AML-193 (cell line): ENCODE data around the gene TTC23.
A peak's percentile ranks its signal among the peaks of the same experiment; 100 is the strongest.

ENCODE experiments used
- DNase-seq, 2 experiments: peaks; one replicate each; lab custom pipeline; 2025; lab: John Stamatoyannopoulos, UW

Gene TTC23

DNA sequence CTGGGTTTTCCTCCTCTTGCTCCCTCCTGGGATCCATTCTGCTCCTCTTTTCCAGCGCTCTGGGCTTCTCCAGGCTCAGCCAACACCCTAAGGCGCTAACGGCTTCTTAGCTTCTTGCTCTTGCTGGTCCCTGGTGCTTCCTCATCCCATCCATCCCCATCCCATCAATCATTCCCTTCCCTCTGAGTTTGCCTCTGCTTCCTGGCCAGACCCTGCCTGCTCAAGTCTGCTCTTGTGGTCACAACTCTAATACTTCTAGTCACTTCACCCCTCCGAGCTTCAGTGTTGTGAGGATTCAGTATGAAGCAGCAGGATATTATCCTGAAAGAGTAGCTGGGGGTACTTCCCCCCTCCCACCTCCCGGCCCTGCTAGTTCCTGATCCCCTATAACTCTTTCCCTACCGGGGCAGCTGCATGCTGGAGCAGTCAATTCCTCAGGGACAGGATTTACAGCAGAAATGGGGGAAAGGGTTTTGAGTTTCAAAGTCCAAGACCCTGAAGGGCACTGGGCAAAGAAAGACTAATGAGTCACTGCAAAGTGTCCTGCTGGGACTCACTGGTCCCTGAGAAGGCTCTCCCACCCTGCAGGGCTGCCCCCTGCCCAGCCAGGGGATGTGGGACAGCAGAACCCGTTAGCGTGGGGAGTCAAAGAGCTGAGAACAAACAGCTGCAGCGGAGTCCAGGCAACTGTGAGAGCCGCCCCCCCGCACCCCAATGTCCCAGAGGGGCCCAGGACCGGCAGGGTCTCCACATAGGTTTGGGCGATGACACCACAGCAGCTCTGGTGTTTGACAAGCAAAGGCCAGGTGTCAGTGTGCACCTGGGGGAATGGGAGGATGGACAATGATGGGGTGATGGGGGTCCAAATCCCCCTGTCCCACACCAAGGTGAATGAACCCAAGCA is 146.8 kb downstream of the TTC23 start:
- DNase-seq = no peak

DNA sequence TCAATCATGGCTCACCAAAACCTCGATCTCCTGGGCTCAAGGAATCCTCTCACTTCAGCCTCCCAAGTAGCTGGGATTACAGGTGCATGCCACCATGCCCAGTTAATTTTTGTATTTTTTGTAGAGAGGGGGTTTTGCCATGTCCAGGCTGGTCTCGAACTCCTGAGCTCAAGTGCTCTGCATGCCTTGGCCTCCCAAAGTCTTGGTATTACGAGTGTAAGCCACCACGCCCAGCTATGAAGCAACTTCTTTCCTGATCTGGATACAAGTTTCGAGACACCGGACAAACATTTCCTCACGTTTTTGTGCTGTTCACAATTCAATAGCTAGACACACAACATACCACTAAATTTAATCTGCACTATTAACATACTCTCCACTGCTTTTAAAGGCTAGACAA is 147.9 kb downstream of the TTC23 start:
- DNase-seq = no peak

DNA sequence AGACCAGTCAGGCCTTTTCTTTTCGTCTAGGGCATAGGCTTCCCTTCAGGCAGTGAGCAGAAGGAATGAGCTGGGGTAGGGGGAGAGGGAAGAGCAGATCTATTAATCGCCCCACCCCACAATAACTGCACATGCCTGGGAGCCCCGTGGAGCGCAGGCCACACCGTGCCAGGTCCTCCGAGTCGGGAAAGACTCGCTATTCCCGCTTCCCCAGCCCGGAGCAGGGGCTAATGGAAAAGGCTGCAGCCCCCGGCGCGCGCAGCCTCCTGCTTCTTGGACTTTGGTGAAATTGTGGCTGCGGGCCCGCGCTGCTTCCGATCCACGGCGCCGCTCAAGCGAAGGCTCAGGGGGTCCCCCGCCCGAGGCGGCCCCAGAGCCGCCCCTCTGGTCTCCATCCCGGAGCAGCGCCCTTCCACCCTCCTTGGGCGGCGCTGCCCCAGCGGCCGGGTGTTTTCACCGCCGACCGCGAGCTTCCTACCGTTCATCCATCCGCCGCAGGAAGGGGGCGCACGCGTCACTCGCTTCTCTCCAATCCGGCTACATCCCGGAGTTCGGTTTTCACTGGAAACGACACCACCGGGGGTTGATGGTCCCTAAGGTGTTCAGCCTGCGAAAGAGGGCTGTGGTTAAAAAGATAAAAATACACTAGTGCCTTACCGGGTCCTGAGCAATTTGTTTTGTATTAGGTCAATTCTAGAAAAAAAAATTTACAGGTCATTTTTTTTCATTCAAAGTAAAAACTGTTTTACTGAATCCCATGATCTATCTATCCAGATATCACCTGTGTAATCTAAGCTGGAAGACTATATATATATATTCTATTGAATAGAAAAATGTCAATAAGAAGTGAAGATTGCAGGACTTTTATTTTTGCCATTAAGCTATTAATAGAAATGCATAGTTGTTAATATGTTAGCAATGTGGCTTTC is 148.9 kb downstream of the TTC23 start:
- peak; percentile 27 to 29 for DNase-seq

DNA sequence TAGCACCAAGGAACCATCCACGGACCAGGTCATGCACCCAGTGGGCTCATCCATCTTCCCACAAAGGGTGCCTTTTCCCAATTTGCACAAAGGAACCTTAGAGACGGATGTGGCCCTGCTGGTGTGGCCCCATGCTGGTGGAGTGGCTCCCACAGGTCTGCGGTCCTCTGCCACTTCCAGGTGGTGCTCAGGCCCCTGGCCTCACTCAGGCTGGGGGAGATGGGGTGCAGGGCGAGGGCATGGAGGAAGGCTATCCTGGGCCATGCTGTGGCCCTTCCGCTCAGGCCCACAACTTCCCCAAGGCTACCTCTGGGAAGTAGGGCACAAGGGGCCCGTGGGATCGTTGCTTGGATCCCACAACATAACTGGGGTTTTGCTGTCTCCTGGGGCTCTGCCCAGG is 149.7 kb downstream of the TTC23 start:
- no peak for DNase-seq

DNA sequence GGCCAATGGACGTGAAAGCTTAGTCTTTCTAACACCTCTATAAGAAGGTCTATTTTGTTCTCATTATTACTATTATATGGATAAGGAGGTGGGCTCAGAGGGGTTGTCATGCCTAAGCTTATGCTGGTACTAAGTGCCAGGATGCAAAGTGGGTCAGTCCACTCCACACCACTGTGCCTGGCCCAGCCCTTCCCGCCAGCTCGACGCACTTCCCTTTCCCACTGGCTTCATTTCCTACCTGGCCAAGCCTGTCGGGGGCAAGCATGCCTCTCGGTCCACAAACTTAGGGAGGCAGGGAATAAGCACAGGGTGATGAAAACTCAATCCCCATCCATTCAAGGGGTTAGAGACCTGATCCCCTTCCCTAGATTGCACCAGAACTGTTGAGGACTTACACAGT is 150.4 kb downstream of the TTC23 start:
- no peak for DNase-seq

DNA sequence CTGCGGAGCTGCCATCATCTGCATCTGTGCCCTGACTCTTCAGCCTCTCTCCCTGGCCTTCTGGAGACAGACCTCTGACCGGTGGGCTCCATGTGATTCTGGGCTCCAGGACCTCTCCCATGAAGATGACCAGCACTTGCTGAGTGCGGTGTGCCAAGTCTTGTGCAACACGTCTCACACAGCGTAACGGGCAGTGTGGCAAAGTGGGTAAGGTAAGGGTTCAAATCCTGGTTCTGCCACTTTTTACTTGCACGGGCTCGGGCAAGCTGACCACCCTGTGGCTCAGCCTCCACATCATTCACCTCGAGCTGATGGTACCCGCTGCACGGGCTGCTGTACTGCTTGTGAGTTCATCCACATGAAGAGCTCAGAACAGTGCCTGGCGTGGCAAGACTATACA is 151.0 kb downstream of the TTC23 start:
- DNase-seq = no peak

DNA sequence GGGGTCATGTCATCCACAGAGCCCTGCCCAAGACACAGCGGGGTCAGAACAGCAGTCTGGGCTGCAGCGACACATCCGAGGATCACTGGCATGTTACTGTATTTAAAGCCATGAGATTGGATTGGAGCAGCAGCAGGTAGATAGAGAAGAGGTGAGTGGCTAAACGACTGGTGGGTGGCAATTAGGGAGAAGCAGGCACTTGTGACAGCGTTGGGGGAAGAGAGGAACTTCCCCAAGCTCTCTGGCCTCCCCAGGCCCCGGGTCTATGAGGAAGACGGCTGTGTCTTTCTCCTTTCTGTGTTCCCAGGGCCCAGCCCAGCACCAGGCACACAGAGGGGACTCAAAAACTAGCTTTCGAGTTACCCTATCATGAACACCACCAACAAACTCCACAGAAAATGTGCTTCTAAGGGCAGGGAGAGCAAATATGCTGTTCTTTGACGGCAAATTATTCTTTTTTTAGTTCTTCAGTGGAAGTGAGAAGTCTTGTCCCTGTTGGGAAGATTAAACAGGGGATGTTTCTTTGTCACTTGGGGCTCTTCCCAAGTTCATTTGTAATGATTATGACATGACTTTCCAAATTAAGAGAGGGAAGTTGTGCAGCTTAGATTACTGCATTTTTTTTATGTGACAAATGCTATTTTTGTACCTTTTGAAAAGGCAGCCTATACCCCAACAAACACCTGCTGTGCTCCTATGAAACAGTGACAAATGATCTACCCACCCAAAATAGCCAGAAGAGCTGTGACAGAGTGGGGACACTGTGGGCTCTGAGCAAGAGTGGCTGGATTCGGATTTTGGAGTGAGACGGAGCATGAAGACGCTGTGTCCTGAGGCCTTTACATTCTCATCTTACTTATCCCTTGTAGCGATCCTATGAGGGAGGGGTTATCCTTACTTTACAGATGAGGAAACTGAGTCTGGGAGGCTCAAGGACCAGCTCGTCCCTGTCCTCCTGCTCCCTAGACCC is 151.7 kb downstream of the TTC23 start:
- no peak for DNase-seq

DNA sequence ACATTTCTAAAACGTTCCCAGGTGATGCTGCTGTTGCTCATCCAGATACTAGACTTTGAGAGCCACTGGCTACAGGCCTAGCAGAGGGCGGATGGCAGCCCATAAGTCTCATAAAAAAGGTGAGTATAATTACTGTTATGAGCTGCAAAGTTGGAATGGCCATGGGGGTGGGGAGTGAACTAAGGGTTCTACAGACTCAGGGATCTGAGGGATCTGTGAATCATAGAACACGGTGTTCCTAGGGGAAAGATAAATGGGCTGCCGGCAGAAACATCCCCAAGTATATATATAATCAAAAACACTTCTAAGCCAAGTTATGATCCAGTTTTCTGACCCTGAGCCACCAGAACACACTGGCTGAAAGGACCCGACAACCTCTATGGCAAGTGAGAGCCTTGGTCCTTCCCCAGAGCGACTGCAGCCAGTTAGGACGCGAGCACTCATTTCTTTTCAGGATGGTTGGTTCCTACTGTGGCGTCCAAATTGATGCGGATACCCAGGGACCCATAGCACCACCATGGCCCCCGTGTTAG is 152.4 kb downstream of the TTC23 start:
- DNase-seq = no peak

DNA sequence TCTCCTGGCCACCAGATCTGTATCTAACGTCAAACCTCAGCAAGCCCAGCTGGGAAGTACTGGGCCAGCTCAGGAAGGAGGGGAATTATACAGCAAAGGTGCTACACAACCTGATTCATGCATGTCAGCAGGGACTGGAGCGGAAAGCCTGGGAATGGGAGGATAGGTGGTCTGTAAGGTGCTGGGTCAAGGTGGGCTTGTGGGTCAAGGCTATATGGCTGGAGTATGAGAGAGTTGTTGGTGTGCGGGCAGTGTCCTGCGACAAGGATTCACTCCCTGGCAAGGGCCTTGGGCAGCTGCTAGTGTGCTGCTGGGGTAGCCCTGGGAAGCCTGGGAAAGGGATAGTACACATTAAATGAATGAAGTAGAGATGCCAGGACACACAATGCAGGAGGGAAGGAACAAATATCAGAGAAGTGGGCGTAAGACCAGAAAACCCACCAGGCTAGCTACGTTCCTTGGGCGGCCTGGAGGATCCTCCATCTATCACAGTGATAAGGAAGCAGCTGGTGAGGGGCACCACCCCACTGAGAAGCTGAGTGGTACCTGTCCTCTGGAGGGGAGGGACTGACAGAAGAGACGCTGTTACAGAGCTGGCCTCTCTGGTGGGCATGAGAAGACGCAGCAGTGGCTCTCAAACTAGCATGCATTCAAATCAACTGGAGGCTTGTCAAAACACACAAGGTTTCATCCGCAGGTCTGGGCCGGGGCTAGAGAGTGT is 153.0 kb downstream of the TTC23 start:
- no peak for DNase-seq

DNA sequence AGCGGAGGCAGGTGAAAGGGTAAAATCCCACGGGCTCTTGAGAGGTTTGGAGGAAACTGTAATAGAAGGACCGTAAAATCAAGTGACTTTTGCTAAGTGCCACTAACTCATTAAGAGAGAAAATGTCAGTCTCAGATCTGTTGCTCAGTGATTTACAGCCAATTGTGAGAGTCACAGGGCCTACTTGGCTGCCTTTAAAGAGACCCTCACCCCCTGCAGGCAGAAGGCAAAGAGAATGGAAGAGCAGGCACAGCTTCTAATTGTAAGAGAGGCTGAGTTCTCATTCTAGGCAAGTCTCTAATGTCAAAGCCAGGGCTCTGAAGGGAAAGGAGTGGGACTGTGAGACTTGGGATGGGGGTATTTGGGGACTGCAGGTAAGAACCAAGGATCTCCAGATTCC is 153.8 kb downstream of the TTC23 start:
- no peak for DNase-seq

DNA sequence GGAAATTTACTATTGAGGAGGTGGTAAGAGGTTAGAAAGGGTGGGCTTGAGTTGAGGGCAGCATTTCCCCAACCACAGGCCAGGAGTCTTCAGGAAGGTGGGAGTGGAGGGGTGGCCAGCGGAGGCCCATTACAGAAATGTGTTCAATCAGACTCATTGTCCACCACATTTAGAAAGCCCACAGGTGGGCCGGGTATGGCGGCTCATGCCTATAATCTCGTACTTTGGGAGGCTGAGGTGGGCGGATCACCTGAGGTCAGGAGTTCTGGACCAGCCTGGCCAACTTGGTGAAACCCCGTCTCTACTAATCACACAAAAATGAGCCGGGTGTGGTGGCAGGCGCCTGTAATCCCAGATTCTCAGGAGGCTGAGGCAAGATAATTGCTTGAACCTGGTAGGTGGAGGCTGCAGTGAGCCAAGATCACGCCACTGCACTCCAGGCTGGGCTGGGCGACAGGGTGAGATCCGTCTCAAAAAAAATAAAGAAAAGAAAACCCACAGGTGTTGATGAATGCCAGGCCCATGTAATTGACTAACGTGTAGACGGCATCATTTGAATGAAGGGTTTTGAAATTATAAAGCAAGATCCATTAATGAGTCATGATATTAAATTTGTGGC is 156.7 kb downstream of the TTC23 start:
- DNase-seq = no peak

DNA sequence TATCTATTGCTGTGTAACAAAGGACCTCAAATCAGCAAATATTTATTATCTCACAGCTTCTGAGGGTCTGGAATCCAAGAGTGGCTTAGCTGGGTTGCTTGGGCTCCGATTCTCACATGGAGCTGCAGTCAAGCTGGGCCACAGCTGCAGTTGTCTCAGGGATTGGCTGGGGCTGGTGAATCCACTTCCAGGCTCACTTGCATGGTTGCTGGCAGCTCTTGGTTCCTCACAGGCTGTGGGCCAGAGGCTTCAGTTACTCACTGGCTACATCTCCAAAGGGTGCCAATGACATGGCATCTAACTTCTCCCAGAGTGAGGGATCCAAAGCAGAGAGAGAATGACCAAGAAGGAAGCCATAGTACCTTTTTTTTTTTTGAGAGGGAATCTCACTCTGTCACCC is 158.4 kb downstream of the TTC23 start:
- no peak for DNase-seq

DNA sequence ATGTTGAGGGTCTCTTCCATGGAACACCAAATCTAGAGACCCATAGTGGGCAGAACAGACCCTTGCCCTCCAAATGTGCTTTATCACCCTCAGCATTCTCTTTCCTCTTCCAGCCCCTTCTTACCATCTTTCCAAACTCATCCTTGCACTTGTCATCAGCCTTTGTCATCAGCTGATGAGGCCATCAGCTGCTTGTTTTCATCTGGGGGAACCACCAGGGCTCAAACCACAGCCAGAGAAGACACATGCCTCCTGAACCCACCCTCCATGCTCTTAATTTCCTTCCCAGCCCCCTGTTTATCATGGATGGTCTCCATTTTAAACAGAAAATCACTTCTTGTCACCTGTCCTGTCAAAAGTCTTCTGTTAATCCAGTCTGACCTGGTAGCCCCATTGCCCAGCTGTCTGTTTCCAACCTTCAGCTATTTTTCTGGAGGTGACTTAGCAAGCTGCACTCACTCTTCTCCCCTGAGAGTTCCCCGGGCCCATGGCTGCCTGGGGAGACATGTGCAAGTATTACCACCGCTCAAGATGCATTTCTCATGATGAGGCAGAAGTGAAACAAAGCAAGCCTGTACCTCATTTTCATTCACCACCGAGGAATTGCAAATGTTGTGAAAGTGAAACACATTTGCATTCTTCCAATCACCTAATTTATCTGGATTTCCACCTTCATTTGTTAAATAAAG is 159.2 kb downstream of the TTC23 start:
- DNase-seq = no peak

DNA sequence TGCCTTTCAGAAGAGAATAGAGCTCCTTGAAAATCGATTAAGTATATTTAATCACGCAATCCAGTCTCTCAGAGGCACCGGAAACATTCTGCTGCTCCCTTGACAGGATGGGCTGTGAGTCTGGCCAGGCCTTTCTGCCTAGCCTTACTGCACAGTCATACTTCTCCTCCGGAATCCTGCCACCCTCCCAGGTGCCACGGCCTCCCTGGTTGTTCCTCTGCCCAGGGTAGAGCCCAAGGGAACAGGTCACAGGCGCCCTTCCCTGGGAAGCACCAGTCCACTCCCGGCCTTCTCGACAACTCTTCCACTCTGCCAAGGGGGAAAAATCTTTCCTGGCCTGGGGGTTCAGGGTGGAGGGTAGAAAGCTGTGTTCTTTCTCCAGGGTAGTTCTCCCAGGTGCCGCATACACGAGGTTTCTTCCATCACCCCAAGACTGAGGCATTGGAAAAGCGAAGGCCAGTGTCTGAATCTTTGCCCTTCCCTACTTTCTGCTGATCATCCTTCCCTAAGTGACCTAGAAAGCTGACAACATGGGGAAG is 161.9 kb downstream of the TTC23 start:
- no peak for DNase-seq

DNA sequence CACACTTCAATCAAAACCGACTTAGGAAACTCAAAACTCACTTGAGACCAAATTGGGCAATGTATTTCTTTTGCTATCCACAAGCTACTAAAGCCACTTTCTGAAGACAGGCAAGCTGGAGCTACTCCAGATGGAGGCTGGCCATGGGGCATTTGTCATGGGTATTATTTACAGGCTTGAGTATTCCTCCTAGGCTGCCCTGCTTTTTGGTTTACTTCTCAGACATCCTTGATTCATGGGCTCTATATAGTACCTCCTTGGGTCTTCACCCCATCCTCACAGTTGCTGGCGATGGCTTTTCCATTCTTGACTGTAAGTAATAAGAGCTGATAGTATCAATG is 163.1 kb downstream of the TTC23 start:
- DNase-seq = no peak
